Skeletal muscle cell (primary cell): ENCODE data around the gene CNNM2.

Experiments
- DNase-seq: peaks from one replicate; pipeline ENCODE4 v3.0.0-alpha.2; 2010; ENCODE audit warnings: low read depth
- H3K4me3 ChIP-seq: 2 replicates; pipeline ENCODE4 v1.5.1; 2011; ENCODE audit warnings: low read depth, mild to moderate bottlenecking, control low read depth, low read length, moderate library complexity

CNNM2 gene

DNA sequence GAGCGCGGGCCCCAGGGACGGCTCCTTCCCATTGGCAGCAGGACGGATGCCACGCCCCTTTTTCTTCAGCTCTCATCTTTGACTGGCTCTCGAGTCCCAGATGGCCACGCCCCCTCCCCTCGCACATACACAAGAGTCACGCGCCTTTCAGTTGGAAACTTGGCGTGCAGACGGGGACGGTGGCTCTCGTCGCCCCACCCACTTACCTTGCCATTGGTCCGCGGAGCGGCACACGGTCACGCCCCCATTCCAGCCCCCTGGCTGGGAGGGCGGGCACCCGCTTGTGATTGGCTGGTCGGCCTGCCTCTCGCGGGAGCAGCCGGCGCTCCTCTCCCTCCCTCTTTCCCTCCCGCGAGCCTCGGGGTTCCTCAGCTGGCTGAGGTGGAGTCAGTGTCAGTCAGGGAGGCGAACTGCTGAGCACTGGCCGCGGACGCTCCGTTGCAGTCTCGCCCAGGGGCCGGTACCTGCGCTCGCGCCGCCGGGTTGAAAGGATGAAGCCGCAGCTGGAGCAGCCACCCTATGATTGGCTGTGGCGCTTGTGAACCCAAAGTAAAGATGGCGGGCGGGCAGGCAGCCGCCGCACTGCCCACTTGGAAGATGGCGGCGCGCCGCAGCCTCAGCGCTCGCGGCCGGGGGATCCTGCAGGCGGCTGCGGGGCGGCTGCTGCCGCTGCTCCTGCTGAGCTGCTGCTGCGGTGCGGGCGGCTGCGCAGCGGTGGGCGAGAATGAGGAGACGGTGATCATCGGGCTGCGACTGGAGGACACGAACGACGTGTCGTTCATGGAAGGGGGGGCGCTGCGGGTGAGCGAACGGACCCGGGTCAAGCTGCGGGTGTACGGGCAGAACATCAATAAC, at the start of gene CNNM2:
TSS of gene CNNM2 (plus strand) at position 333 of the 855 bp plus-strand sequence. CDS start at position 520, 187 bp downstream.
- DNase-seq = peak; percentile 99
- peak within 1 kb of the TSS; percentile 81 for H3K4me3 ChIP-seq

DNA sequence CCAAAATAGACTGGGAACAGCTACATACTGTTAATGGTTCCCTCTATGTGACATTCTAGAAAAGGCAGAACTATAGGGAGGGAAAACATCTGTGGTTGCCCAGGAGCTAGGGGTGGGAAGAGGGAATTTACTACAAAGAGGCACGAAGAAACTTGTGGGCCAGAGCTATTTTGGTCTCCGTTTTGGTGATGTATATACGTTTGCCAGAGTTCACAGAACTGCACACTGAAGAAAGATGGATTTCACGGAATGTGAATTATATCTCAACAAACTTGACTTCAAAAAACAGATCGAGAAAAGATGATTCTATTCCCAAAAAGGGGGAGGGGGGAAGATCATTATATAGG, 49.2 kb upstream of the CNNM2 start:
- DNase-seq = no peak
- peak overlapping the region; percentile 52 for H3K4me3 ChIP-seq

DNA sequence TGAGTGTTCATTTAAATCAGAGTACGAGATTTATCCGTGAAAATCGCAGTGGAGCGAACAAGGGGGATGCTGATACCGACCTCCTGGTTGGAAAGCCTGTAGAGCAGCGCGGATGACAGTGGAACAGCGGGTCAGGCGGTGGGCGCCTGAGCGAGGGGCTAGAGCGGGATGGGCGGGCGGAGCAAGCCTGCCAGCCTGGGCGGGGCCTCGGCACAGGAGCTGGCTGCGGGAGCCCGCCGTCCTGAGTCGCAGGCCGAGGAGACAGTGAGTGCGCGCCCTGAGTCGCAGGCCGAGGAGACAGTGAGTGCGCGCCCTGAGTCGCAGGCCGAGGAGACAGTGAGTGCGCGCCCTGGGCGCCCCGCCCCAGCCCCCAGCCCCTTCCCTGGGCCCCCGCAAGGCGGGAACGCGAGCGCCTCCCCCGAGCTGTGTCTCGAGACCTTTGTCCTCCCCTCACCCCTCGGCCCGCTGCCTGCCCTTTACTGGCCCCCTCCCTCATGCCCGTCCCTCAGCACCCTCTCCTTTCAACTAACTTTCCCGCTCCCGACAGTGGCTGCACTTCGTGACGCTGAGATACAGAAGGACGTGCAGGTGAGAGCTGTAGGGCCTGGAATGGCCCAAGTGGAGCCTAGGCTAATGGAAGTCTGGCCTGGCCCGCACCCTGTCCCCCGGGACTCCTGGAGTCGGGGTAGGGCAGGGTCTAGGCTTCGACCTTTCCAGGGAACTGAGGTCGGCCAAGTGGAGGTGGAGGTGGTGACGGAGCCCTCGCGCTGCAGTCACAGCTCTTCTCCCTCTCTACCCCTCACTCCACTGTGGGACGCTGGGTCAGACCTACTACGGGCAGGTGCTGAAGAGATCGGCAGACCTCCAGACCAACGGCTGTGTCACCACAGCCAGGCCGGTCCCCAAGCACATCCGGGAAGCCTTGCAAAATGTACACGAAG, 48.6 kb upstream of the CNNM2 start, which contains the start of gene AS3MT:
TSS of gene AS3MT (plus strand) at position 213 of the 941 bp plus-strand sequence. CDS start at position 336, 123 bp downstream.
- DNase-seq = no peak
- peak within 1 kb of the TSS; percentile 52 for H3K4me3 ChIP-seq

DNA sequence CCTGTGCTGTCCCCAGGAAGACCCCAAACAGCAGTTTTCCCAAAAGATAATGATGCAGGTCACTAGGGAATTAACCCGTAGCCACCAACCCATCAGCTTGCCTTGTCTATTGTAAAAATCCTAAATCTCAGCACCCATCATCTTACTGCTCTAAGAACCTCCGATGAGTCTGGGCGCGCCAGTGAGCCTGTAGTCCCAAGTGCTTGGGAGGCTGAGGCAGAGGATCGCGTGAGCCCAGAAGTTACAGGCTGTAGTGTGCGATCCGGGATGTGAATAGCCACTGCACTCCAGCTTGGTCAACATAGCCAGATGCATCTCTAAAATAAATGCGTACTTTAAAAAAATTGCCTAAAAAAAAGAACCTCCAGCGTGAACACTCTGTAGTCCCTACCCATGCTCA, 47.9 kb upstream of the CNNM2 start:
- no peak for DNase-seq
- H3K4me3 ChIP-seq = peak overlapping the region; percentile 52

DNA sequence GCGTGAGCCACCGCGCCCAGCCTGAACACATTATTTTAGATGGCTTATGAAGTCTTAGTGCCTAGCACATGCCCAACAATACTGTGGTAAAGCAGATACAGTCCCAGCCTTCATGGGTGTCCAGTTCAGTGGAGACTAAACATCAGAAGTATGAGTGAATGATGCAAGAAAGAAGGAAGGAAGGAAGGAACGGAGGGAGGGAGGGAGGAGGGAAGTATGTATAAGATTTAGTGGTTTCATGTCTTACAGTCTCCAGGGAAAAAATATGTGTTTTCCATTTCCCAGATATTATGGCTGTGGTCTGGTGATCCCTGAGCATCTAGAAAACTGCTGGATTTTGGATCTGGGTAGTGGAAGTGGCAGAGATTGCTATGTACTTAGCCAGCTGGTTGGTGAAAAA, 45.9 kb upstream of the CNNM2 start:
- DNase-seq = no peak
- H3K4me3 ChIP-seq = no peak overlapping the region

DNA sequence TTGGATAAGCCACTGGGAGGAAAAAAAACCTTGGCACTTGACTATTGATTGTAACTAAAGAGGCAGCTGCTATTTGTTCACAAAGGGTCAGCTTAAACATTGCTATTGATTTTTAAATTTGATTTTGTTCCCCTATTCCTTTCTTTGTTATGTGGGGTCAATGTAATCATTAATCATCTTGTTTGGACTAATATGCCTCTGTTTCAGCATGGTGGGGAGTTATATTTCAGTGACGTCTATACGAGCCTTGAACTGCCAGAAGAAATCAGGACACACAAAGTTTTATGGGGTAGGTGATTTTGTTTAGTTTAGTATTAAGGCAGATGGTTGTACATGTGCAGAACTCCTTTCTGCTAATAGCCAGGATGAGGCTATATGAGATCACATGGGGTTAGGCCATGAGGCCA, 41.3 kb upstream of the CNNM2 start:
- H3K4me3 ChIP-seq = no peak overlapping the region
- no peak for DNase-seq

DNA sequence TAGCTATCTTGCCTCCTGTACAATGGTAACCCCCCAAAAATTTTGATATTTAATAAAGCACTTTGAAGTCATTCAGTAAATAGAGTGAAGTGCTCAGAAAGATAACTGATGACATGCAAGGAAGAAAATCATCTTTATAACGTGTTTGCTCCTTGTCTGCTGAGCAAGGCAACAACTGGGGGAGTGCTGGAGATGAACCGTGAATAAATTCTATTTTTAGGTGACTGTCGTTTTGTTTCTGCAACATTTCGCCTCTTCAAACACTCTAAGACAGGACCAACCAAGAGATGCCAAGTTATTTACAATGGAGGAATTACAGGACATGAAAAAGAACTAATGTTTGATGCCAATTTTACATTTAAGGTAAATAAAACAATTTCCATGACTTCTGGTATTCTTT, 39.5 kb upstream of the CNNM2 start:
- no peak overlapping the region for H3K4me3 ChIP-seq
- no peak for DNase-seq

DNA sequence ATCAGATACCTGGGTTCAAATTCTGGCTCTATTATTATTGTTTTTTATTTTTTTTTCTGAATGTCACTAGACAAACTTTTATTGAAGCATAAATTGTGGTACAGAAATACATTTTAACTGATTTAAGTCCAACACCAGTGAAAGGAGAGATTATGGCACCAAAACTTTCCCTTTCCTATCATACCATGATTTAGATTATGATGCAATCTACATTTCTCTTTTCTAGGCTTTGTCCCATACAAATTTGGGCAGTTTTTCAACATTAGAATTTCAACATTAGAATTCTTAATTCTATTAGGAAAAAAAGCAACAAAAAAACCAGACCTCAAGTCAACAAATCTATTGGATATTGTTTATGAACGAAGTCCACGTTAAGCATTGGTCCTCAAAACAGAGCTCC, 37.8 kb upstream of the CNNM2 start:
- DNase-seq = no peak
- H3K4me3 ChIP-seq = no peak overlapping the region

DNA sequence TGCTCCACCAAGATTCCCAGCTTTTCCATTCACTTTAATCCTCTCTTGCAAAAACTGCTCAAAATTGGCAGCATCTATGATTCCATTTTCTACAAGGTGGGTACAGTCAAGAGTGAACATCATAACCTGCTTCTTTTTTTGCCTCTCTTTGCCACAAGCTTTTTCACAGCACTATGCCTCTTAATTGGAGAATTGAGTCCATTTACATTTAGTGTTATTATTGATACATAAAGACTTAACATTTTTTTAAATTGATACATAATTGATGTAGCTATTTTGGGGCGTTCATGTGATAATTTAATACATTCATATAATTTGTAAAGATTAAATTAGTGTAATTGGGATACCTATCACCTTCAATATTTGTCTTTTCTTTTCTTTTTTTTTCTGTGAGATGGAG, 30.0 kb upstream of the CNNM2 start:
- DNase-seq = no peak
- H3K4me3 ChIP-seq = no peak overlapping the region

DNA sequence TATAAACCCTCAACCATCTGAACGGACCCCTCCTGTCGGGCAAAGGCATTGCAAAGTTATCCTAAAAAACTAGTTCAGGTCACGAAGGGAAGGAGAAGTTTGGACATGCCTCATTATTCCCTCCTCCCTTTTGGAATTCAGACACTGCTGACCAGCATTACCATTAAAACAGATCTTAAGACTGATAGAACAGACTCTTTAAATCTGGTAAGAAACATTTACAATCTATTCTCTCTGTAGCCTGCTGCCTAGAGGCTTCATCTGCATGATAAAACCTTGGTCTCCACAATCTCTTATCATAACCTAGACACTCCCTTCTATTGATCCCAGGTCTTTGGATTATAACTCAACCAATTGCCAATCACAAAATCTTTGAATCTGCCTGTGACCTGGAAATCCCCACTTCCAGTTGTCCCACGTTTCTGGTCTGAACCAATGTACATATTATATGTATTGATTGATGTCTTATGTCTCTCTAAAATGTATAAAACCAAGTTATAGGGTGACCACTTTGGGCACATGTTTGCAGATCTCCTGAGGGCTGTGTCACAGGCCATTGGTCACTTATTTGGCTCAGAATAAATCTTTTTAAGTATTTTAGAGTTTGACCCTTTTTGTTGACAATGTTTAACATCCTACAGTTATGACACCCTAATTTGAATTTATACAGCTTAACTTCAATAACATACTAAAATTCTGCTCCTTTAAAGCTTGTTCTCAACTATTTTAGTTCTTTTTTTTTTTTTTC, 23.5 kb upstream of the CNNM2 start:
- H3K4me3 ChIP-seq = no peak overlapping the region
- DNase-seq = no peak

DNA sequence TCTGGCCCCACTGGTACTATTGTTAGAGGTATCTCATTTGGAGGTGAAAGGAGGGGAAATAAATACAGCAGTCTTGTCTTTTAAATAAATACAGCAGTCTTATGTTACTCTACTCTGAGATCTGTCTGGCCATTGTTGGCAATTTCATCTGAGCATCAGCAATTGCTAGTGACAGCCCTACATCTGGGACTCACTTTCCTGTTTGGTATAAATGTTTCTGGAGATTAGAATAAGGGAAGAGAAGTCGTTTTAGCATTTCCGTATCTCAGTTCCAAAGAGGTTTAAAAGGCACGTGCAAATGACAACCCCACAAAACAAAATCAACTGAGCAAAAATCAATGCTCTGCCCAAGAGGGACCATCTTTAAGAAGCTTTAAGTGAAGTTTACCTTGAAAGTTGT, 18.1 kb upstream of the CNNM2 start:
- H3K4me3 ChIP-seq = no peak overlapping the region
- no peak for DNase-seq

DNA sequence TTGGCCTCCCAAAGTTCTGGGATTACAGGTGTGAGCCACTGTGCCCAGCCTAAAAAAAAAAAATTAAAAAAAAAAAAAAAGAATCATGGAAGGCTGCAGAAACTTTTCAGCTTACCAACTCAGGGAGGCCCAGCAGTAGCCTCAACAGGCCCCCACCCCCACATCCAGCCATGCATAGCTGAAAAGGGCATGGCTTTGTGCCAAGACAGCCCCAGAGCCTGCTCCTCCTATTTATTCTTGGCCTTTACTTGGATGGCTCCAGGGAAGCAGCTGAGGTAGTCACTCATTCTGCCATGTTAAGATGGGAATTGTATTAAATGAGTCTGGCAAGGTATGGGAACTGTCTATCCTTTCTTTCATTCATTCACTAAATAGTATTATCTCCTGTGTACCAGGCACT, 13.7 kb upstream of the CNNM2 start:
- H3K4me3 ChIP-seq = no peak overlapping the region
- DNase-seq = no peak

DNA sequence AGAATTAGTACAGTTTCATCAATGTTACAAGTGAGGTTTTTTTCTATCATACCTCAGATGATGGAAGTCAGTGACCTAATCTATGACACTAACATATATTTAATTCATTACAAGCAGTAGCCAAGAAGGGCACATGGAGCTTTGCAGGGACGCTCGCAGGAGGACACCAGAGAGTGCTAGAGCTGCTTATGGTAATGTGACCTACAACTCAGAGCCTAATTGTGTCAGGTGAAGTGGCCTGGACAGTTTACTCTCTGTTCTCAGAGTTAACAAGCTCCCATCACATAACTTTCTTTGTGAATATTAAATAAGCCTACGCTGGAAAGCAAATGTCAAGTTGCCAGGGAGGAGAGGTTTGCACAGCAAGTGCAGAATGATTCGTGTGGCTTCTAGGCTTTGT, 11.6 kb upstream of the CNNM2 start:
- no peak overlapping the region for H3K4me3 ChIP-seq
- DNase-seq = no peak

DNA sequence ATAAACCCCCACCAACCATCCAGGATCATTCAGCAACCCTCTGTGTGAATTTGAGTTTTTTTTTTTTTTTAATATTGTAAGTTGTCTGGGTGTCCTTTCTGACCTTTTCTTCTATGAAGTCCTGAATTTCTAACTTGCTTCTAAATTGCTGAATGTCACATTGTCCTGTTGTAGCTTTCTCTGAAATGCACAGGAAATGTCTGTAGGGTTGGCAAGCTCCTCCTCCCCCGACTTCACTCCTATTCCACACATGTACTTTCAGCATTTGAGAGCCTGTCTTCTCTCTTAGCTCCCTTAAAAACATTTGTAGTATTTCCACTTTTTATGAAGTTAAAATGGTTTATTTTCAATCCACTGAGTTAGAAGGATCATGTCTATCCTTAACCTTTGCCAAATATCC, 3.3 kb upstream of the CNNM2 start:
- no peak overlapping the region for H3K4me3 ChIP-seq
- DNase-seq = no peak

DNA sequence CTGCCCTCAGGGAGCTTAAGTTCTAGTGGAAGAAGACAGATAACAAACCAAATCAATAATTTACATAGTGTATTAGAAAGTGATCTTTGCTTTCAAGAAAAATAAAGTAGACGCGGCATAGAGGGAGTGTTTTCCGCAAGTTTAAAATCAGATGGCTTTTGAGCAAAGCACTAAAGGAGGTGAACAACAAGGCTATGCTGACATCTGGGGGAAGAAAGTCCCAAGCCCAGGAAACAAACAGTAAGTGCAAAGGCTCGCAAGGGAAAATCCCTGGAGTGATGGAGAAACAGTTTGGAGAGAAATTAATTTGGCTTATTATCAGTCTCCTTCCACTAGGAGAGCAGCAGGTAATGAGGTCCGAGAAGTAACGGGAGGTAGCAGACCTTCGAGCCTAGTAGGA, 1.9 kb upstream of the CNNM2 start:
- no peak overlapping the region for H3K4me3 ChIP-seq
- no peak for DNase-seq

DNA sequence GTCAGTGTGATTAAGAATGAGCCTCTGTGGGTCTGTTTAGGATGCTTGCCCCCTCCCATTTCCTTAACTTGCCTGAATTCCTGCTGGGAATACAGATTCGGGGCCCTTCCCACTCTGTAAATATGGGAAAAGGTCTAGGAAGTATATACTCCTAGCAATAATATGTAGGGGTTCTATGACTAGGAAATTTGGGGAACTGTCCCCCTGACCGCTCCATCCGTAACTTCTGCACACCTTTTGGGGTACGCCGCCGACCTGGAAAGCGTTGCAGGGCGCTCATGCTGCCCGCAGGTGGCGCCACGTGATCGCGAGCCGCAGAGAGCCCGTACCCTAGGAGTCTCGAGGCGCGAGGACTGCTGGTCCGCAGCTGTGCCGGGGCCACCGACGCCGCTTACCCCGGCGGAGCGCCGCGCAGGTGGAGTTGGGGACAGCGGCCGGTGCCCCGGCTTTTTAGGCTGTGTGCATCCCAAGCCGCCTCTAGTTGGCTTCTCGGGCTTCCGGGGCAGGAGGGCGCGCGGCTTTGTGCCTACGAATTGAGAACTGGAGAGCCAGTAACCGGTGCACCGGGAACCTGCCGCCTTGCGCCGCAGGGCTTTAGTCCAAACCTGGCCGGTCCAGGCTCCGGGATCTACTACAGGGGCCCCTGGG, 656 bp upstream of the CNNM2 start:
- peak overlapping the region; percentile 81 for H3K4me3 ChIP-seq
- peak; percentile 11 for DNase-seq

DNA sequence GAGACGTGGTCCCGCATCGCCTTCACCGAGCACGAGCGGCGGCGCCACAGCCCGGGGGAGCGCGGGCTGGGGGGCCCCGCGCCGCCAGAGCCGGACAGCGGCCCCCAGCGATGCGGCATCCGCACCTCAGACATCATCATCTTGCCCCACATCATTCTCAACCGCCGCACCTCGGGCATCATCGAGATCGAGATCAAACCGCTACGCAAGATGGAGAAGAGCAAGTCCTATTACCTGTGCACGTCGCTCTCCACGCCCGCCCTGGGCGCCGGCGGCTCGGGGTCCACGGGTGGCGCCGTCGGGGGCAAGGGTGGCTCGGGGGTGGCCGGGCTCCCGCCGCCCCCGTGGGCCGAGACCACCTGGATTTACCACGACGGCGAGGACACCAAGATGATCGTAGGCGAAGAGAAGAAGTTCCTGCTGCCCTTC, 737 bp downstream of the CNNM2 start:
- DNase-seq = no peak
- H3K4me3 ChIP-seq = peak overlapping the region; percentile 81

DNA sequence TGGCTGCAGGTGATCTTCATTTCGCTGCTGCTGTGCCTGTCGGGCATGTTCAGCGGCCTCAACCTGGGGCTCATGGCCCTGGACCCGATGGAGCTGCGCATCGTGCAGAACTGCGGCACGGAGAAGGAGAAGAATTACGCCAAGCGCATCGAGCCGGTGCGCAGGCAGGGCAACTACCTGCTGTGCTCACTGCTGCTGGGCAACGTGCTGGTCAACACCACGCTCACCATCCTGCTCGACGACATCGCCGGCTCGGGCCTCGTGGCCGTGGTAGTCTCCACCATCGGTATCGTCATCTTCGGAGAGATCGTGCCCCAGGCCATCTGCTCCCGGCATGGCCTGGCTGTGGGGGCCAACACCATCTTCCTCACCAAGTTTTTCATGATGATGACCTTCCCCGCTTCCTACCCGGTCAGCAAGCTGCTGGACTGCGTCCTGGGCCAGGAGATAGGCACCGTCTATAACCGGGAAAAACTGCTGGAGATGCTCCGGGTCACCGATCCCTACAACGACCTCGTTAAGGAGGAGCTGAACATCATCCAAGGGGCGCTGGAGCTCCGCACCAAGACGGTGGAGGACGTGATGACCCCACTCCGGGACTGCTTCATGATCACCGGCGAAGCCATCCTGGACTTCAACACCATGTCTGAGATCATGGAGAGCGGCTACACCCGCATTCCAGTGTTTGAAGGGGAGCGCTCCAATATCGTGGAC, 1.3 kb downstream of the CNNM2 start:
- peak overlapping the region; percentile 81 for H3K4me3 ChIP-seq
- DNase-seq = no peak
